GM23248 (cell line): ENCODE results near the gene GABRG3.

Experiments
- EZH2 ChIP-seq: fragments of 200-600 bp; sonication (generic); IDR thresholded peaks from 2 replicates; pipeline ENCODE4 v1.6.1; 2018; ENCODE audit warnings: antibody characterized with exemption, mild to moderate bottlenecking; ENCODE audit not compliant: insufficient read depth, poor library complexity, severe bottlenecking
- EZH2phosphoT487 ChIP-seq: fragments of 200-600 bp; sonication (generic); IDR thresholded peaks from 2 replicates; pipeline ENCODE4 v1.6.1; 2018; ENCODE audit warnings: antibody characterized with exemption, moderate library complexity, mild to moderate bottlenecking, low read depth; ENCODE audit not compliant: insufficient read depth

DNA sequence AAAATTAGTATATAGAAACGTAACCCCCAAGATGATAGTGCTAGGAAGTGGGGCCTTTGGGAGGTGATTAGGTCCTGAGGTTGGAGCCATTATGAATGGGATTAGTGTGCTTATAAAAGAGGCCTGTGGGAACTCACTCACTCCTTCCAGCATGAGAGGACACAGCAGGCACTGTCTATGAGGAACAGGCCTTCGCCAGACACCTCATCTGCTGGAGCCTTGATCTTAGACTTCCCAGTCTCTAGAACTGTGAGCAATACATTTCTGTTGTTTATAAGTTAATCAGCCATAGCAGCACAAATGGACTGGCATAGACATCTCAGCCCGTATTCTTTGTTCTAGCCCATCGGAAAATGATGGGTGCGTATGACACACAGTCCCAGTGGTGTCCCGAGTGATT lies 152.3 kb downstream of the GABRG3 start:
- no peak for TF ChIP-seq EZH2
- no peak for TF ChIP-seq EZH2phosphoT487
